ENCODE data around the gene OMP.
A peak's percentile ranks its signal among the peaks of the same experiment; 100 is the strongest.

OMP gene

GRCh38 chr11:77069336-77069968, 33.2 kb upstream of the OMP start:
- DNase-seq (ENCODE audit: low spot score): no peak

- DNase-seq (ENCODE audit: low spot score): no peak
Measured at GRCh38 chr11:77069969-77070582, 32.6 kb upstream of the OMP start.

GRCh38 chr11:77071077-77071476, 31.6 kb upstream of the OMP start:
- DNase-seq (ENCODE audit: low spot score): no peak

GRCh38 chr11:77071671-77072605, 30.7 kb upstream of the OMP start:
- peak; percentile 62 for DNase-seq (ENCODE audit: low spot score)

GRCh38 chr11:77072851-77073327, 29.8 kb upstream of the OMP start:
- DNase-seq (ENCODE audit: low spot score): no peak

- peak; percentile 78 for DNase-seq (ENCODE audit: low spot score)
Measured at GRCh38 chr11:77073328-77074001, 29.2 kb upstream of the OMP start.

- no peak for DNase-seq (ENCODE audit: low spot score)
Measured at GRCh38 chr11:77074205-77074604, 28.4 kb upstream of the OMP start.

GRCh38 chr11:77074626-77075221, 27.9 kb upstream of the OMP start:
- DNase-seq (ENCODE audit: low spot score): no peak

GRCh38 chr11:77075425-77075905, 27.2 kb upstream of the OMP start:
- DNase-seq (ENCODE audit: low spot score): no peak

GRCh38 chr11:77079666-77080065, 23.0 kb upstream of the OMP start:
- DNase-seq (ENCODE audit: low spot score): no peak

GRCh38 chr11:77080643-77081210, 21.9 kb upstream of the OMP start:
- peak; percentile 19 for DNase-seq (ENCODE audit: low spot score)

- no peak for DNase-seq (ENCODE audit: low spot score)
Measured at GRCh38 chr11:77081381-77081851, 21.2 kb upstream of the OMP start.

- no peak for DNase-seq (ENCODE audit: low spot score)
Measured at GRCh38 chr11:77081976-77082836, 20.4 kb upstream of the OMP start.

- DNase-seq (ENCODE audit: low spot score): peak; percentile 25
Measured at GRCh38 chr11:77082838-77083565, 19.6 kb upstream of the OMP start.

- DNase-seq (ENCODE audit: low spot score): no peak
Measured at GRCh38 chr11:77083566-77084245, 18.9 kb upstream of the OMP start.

GRCh38 chr11:77084581-77085191, 18.0 kb upstream of the OMP start:
- no peak for DNase-seq (ENCODE audit: low spot score)

- no peak for DNase-seq (ENCODE audit: low spot score)
Measured at GRCh38 chr11:77085652-77086051, 17.0 kb upstream of the OMP start.
